T-cell (primary cell): ENCODE measurements around the gene BICD1. TPM values are rescaled to one million over a fixed set of nuclear protein-coding genes. Genes with fewer than 3 reads are reported as not detected.
"Not testable (repeated sequence)": the region's sequence is repeated elsewhere in the genome, so short reads cannot be mapped to it uniquely, and the experiment has no call there.

Source experiments
- ATAC-seq, 4 experiments: fragments of 200-7000 bp in 3 of 4; fragments of 150-1000 bp in 1 of 4; cut with Tn5 transposase; replicated peaks in 1 of 4; 1 replicate in 3 of 4; 2 replicates in 1 of 4; pipeline ENCODE4 v1.10.0; 2021; ENCODE audit warnings: moderate library complexity in 3 of 4, mild to moderate bottlenecking in 2 of 4, moderate number of reproducible peaks in 1 of 4
- CTCF ChIA-PET, 2 donors: fragments of 300-600 bp; sonication (Branson Sonifier 250); formaldehyde crosslinking; loops; one replicate each; lab custom pipeline; 2022; ENCODE audit warnings: antibody characterized with exemption in 2 of 2; lab: Charles Lee
- POLR2A ChIA-PET, 2 donors: fragments of 300-600 bp; sonication (Branson Sonifier 250); formaldehyde crosslinking; loops; one replicate each; lab custom pipeline; 2022; ENCODE audit warnings: antibody characterized with exemption in 2 of 2; lab: Charles Lee
- DNase-seq, 35 experiments: peaks; one replicate each; pipeline versions ENCODE4 v3.0.0 to v3.0.0-alpha.2; 2013 to 2023
- H3K27ac ChIP-seq: one replicate; pipeline ENCODE4 v1.5.1; 2013; ENCODE audit warnings: low read length
- H3K27me3 ChIP-seq, 2 experiments: replicated peaks in 1 of 2; 1 replicate in 1 of 2; 2 replicates in 1 of 2; pipeline versions ENCODE4 v1.6.1 to v1.7.0; 2013; ENCODE audit warnings: low read length in 1 of 2, mixed read lengths in 1 of 2; ENCODE audit not compliant: control insufficient read depth in 2 of 2, insufficient read depth in 2 of 2; ENCODE audit errors: extremely low read depth in 1 of 2
- H3K36me3 ChIP-seq, 2 donors: 1 replicate in 1 of 2; 2 replicates in 1 of 2; pipeline versions ENCODE4 v1.6.1 to v1.7.0; 2013; ENCODE audit warnings: low read length in 1 of 2; ENCODE audit not compliant: control insufficient read depth in 2 of 2, insufficient read depth in 1 of 2; ENCODE audit errors: extremely low read depth in 1 of 2
- H3K4me1 ChIP-seq, 2 experiments: 1 replicate in 1 of 2; 2 replicates in 1 of 2; pipeline versions ENCODE4 v1.6.1 to v1.7.0; 2013; ENCODE audit warnings: low read length in 2 of 2, mixed read lengths in 1 of 2; ENCODE audit not compliant: insufficient read depth in 2 of 2, control insufficient read depth in 1 of 2; ENCODE audit errors: extremely low read depth in 1 of 2
- H3K4me3 ChIP-seq, 2 donors: 1 replicate in 1 of 2; 2 replicates in 1 of 2; pipeline versions ENCODE4 v1.5.1 to v1.7.0; 2013; ENCODE audit warnings: mild to moderate bottlenecking in 2 of 2, low read length in 1 of 2, moderate library complexity in 1 of 2; ENCODE audit not compliant: control insufficient read depth in 1 of 2; ENCODE audit errors: extremely low read depth in 1 of 2
- H3K9me3 ChIP-seq: 2 replicates; pipeline ENCODE4 v1.7.0; 2013
- H3K27ac Mint-ChIP-seq, 2 donors: one replicate each; pipeline ENCODE4 v1.8.0; 2020 to 2021; ENCODE audit warnings: mild to moderate bottlenecking in 2 of 2, mixed read lengths in 2 of 2
- H3K27me3 Mint-ChIP-seq, 2 donors: one replicate each; pipeline ENCODE4 v1.8.0; 2021 to 2022; ENCODE audit warnings: mixed read lengths in 2 of 2
- H3K36me3 Mint-ChIP-seq: one replicate; pipeline ENCODE4 v1.8.0; 2021; ENCODE audit warnings: mixed read lengths
- H3K4me1 Mint-ChIP-seq, 3 donors: one replicate each; pipeline ENCODE4 v1.8.0; 2020 to 2022; ENCODE audit warnings: mixed read lengths in 3 of 3, mild to moderate bottlenecking in 1 of 3
- H3K4me3 Mint-ChIP-seq, 3 donors: one replicate each; pipeline ENCODE4 v1.8.0; 2020 to 2022; ENCODE audit warnings: mild to moderate bottlenecking in 3 of 3, mixed read lengths in 3 of 3, moderate library complexity in 3 of 3
- H3K9me3 Mint-ChIP-seq, 3 donors: one replicate each; pipeline ENCODE4 v1.8.0; 2020 to 2022; ENCODE audit warnings: mixed read lengths in 3 of 3
- WGBS: methylation state at CpG from one replicate; pipeline ENCODE4 v1.1.5; 2013; ENCODE audit warnings: missing lambda C conversion rate; ENCODE audit not compliant: insufficient coverage; 5-methylcytosine and 5-hydroxymethylcytosine counted together
- total RNA-seq, 35 experiments: library from RNA in 6 of 35; stranded (reverse) in 6 of 35; fragments of 120-200 nt in 1 of 35; gene quantifications; one replicate each; pipeline versions ENCODE4 v1.2.1 to v1.2.4 and lab custom pipeline; 2013 to 2026

BICD1 gene
- total RNA-seq, 5 donors from 2014 or later (not counting 1 experiment from before 2014, with no cell fraction given): 17.2 to 19.6 (median 19.1) TPM

DNA sequence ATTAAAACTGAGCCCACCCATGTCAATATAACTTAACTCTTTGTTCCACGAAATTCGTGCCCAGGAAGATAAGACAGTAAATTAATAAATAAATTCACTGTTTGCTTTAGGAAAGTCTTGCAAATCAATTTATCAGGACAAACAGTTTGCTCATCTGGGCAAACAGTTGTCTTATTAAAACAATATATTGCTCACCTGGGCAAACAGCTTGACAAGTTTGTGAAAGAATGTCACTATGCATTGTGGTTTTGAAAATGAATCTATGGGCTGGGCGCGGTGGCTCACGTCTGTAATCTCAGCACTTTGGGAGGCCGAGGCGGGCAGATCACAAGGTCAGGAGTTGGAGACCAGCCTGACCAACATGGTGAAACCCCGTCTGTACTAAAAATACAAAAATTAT lies 80.5 kb downstream of the BICD1 start:
- H3K36me3 Mint-ChIP-seq: peaks cover 38% of the 10 kb centered on the region
- CTCF ChIA-PET, H3K4me3 Mint-ChIP-seq, H3K27me3 ChIP-seq, H3K9me3 Mint-ChIP-seq, H3K4me1 ChIP-seq, H3K27me3 Mint-ChIP-seq, H3K4me3 ChIP-seq, H3K36me3 ChIP-seq, H3K27ac Mint-ChIP-seq, DNase-seq, POLR2A ChIA-PET, H3K9me3 ChIP-seq, ATAC-seq, H3K27ac ChIP-seq, H3K4me1 Mint-ChIP-seq: not testable (repeated sequence)
- WGBS: 86% methylated on average over 6 of the region's 8 CpGs

DNA sequence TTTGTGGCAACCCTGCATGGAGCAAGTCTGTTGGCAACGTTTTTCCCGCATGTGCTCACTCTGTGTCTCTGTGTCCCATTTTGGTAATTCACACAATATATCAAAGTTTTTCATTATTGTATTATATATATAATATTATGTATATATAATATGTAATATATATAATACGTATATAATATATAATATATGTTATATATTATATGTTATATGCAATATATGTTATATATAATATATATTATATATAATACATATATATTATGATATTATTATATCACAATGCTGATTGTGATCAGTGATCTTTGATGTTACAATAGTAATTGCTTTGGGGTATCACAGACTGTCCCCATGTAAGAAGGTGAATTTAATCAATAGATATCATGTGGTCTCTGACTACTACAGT lies 84.8 kb downstream of the BICD1 start:
- Histone ChIP-seq H3K9me3 (peaks cover 3% of the 10 kb centered on the region), H3K27ac (no peak overlapping the region), H3K36me3 (no peaks in the 10 kb centered on the region), H3K4me1 (no peaks in the 10 kb centered on the region), H3K4me3 (no peak overlapping the region), H3K27me3 (no peaks in the 10 kb centered on the region)
- no peak for ATAC-seq
- Mint-ChIP-seq H3K27me3 (no peaks in the 10 kb centered on the region), H3K9me3 (peaks cover 0 to 29% (median 14%) of the 10 kb centered on the region in 3 donors), H3K36me3 (peaks cover 49% of the 10 kb centered on the region), H3K27ac (no peak overlapping the region), H3K4me1 (no peaks in the 10 kb centered on the region), H3K4me3 (no peak overlapping the region)
- WGBS: no CpG with 5 or more reads among the region's 3 CpGs
- ChIA-PET POLR2A (no interaction called here), CTCF (no interaction called here)
- no peak for DNase-seq

- ATAC-seq (no peak), DNase-seq (no peak)
- Mint-ChIP-seq H3K36me3 (peaks cover 27% of the 10 kb centered on the region), H3K4me3 (no peak overlapping the region), H3K27ac (no peak overlapping the region), H3K9me3 (peaks cover 0 to 29% (median 14%) of the 10 kb centered on the region in 3 donors), H3K4me1 (no peaks in the 10 kb centered on the region), H3K27me3 (no peaks in the 10 kb centered on the region)
- Histone ChIP-seq H3K4me1 (no peaks in the 10 kb centered on the region), H3K27me3 (no peaks in the 10 kb centered on the region), H3K27ac (no peak overlapping the region), H3K4me3 (no peak overlapping the region), H3K9me3 (peaks cover 3% of the 10 kb centered on the region), H3K36me3 (no peaks in the 10 kb centered on the region)
- WGBS: no CpG with 5 or more reads among the region's 6 CpGs
- POLR2A ChIA-PET: no interaction called here
- CTCF ChIA-PET: interaction anchor here in 1 of 2 donors (0.6 kb wide), 1 partner anchor 433 kb away, joined by 3 read pairs; no protein-coding TSS in a partner anchor
These were observed 89.9 kb downstream of the BICD1 start for GRCh38 chr12:32196250-32197198.

DNA sequence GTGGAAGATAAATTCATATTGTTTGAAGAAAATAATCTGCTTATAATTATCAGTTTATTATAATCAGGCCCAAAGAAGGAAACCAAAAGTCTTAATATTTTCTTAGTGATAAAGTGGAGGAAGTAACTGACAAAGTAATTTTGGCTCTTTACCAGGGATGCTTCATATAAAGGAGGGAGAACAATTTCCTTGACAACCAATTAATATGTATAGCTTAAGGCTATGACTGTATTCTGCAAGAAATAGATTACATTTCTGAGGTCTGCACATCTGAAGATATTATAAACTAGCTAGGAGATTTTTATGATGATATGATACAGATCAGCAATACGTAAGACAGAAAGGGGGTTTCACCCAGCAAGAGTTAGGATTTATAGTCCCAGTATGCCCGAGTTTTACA lies 90.8 kb downstream of the BICD1 start:
- Histone ChIP-seq H3K27ac (no peak overlapping the region), H3K9me3 (peaks cover 3% of the 10 kb centered on the region), H3K27me3 (no peaks in the 10 kb centered on the region), H3K4me1 (no peaks in the 10 kb centered on the region), H3K4me3 (no peak overlapping the region), H3K36me3 (no peaks in the 10 kb centered on the region)
- WGBS: no CpG with 5 or more reads among the region's 2 CpGs
- Mint-ChIP-seq H3K27ac (no peak overlapping the region), H3K27me3 (no peaks in the 10 kb centered on the region), H3K9me3 (peaks cover 0 to 29% (median 14%) of the 10 kb centered on the region in 3 donors), H3K36me3 (peaks cover 27% of the 10 kb centered on the region), H3K4me3 (no peak overlapping the region), H3K4me1 (no peaks in the 10 kb centered on the region)
- no peak for ATAC-seq
- POLR2A ChIA-PET: no interaction called here
- no peak for DNase-seq
- CTCF ChIA-PET: no interaction called here

- ChIA-PET CTCF (interaction anchor here in 1 of 2 donors (0.7 kb wide), 1 partner anchor 46 kb away, joined by 4 read pairs; no protein-coding TSS in a partner anchor), POLR2A (no interaction called here)
- Histone ChIP-seq H3K4me1 (no peaks in the 10 kb centered on the region), H3K4me3 (no peak overlapping the region), H3K27me3 (no peaks in the 10 kb centered on the region), H3K27ac (no peak overlapping the region), H3K36me3 (no peaks in the 10 kb centered on the region), H3K9me3 (peaks cover 3% of the 10 kb centered on the region)
- WGBS: 67% methylated on average over 1 of the region's 2 CpGs
- ATAC-seq: no peak
- peaks cover 0 to 26% (median 11%) of the 10 kb centered on the region in 3 donors for H3K9me3 Mint-ChIP-seq
- H3K27ac Mint-ChIP-seq: peak overlapping the region in 1 of 2 donors; percentile 13
- DNase-seq: no peak
- H3K27me3 Mint-ChIP-seq: no peaks in the 10 kb centered on the region
- no peak overlapping the region for H3K4me3 Mint-ChIP-seq
- H3K36me3 Mint-ChIP-seq: peaks cover 17% of the 10 kb centered on the region
- no peaks in the 10 kb centered on the region for H3K4me1 Mint-ChIP-seq
These were observed 91.9 kb downstream of the BICD1 start for GRCh38 chr12:32198555-32198954.

DNA sequence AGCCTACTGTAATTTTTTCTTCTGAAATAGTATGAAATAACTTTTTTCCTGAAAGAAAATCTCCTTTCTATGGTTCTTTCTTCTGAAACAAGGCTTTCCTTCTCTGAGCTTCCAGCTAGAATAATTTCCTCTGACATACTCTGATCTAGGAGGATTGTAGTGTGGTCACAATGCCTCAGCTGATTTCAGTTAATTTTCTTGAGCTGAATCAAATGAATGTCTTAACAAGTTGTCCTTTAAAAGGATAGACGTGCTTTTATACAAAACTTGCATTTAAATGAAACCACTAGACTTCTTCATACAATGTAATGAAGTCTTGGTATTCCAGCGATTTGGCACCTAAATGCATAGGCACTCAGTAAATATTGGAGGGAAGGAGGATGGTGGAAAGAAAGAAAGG lies 94.4 kb downstream of the BICD1 start:
- DNase-seq (no peak), ATAC-seq (no peak)
- Histone ChIP-seq H3K36me3 (no peaks in the 10 kb centered on the region), H3K27me3 (no peaks in the 10 kb centered on the region), H3K4me3 (no peak overlapping the region), H3K9me3 (no peaks in the 10 kb centered on the region), H3K4me1 (no peaks in the 10 kb centered on the region), H3K27ac (no peak overlapping the region)
- Mint-ChIP-seq H3K4me3 (no peak overlapping the region), H3K27ac (no peak overlapping the region), H3K36me3 (peaks cover 12% of the 10 kb centered on the region), H3K27me3 (no peaks in the 10 kb centered on the region), H3K4me1 (no peaks in the 10 kb centered on the region), H3K9me3 (peaks cover 0 to 3% (median 2%) of the 10 kb centered on the region in 3 donors)
- POLR2A ChIA-PET: no interaction called here
- no CpG with 5 or more reads among the region's 2 CpGs for WGBS
- CTCF ChIA-PET: interaction anchor here in 1 of 2 donors (0.6 kb wide), 1 partner anchor 18 kb away, joined by 8 read pairs; no protein-coding TSS in a partner anchor
